ENCODE data around the gene MS4A6A. TPM values are rescaled to one million over a fixed set of nuclear protein-coding genes. Genes with fewer than 3 reads are reported as not detected.

The MS4A6A gene
- total and polyA plus RNA-seq, 2 donors (not counting 1 experiment from before 2014, with no cell fraction given), result not detected

- H3K9ac ChIP-seq (ENCODE audit: insufficient read depth, low read length), result no peak overlapping the region
- no peaks in the 10 kb centered on the region for H4K20me1 ChIP-seq (ENCODE audit: control insufficient read depth, extremely low read depth, insufficient read depth, low read length)
- DNase-seq (ENCODE audit: low read depth in 2 of 2), result no peak
- no peak overlapping the region for H3K4me3 ChIP-seq (replicated peaks in 1 of 4; ENCODE audit: control extremely low read depth in 1 of 4, insufficient read depth in 1 of 4, low read depth in 3 of 4, low read length in 4 of 4)
- H2AFZ ChIP-seq (ENCODE audit: low read length), result no peak overlapping the region
- H3K9me3 ChIP-seq (ENCODE audit: control insufficient read depth, insufficient read depth, low read depth, low read length), result no peaks in the 10 kb centered on the region
- no peaks in the 10 kb centered on the region for H3K79me2 ChIP-seq (ENCODE audit: control insufficient read depth, insufficient read depth, low read length)
- no peak overlapping the region for H3K4me2 ChIP-seq (ENCODE audit: extremely low read depth, insufficient read depth, low read length)
- TF ChIP-seq EZH2 (IDR thresholded peaks at IDR 0.05; ENCODE audit: low read length, missing control alignments), result no peak
- TF ChIP-seq CTCF (conservative IDR thresholded peaks at IDR 0.05 in 1 of 2, IDR thresholded peaks at IDR 0.05 in 1 of 2; ENCODE audit: low read depth in 1 of 2, low read length in 2 of 2), result no peak
- no peak overlapping the region for H3K27ac ChIP-seq (ENCODE audit: insufficient read depth, low read length)
- H3K27me3 ChIP-seq (ENCODE audit: control insufficient read depth, insufficient read depth, low read length), result no peaks in the 10 kb centered on the region
- no peaks in the 10 kb centered on the region for H3K36me3 ChIP-seq (ENCODE audit: control insufficient read depth, insufficient read depth, low read length)
- no peaks in the 10 kb centered on the region for H3K4me1 ChIP-seq (ENCODE audit: control insufficient read depth, extremely low read depth, insufficient read depth, low read length)
Observed at GRCh38 chr11:60168306-60168705, 14.6 kb downstream of the MS4A6A start.

- Histone ChIP-seq H3K4me3 (replicated peaks in 1 of 4; ENCODE audit: control extremely low read depth in 1 of 4, insufficient read depth in 1 of 4, low read depth in 3 of 4, low read length in 4 of 4) (no peak overlapping the region), H3K4me2 (ENCODE audit: extremely low read depth, insufficient read depth, low read length) (no peak overlapping the region), H3K36me3 (ENCODE audit: control insufficient read depth, insufficient read depth, low read length) (no peaks in the 10 kb centered on the region), H3K4me1 (ENCODE audit: control insufficient read depth, extremely low read depth, insufficient read depth, low read length) (no peaks in the 10 kb centered on the region), H3K9ac (ENCODE audit: insufficient read depth, low read length) (no peak overlapping the region), H3K9me3 (ENCODE audit: control insufficient read depth, insufficient read depth, low read depth, low read length) (no peaks in the 10 kb centered on the region), H3K27ac (ENCODE audit: insufficient read depth, low read length) (no peak overlapping the region), H3K79me2 (ENCODE audit: control insufficient read depth, insufficient read depth, low read length) (no peaks in the 10 kb centered on the region), H4K20me1 (ENCODE audit: control insufficient read depth, extremely low read depth, insufficient read depth, low read length) (no peaks in the 10 kb centered on the region), H2AFZ (ENCODE audit: low read length) (no peak overlapping the region), H3K27me3 (ENCODE audit: control insufficient read depth, insufficient read depth, low read length) (no peaks in the 10 kb centered on the region)
- TF ChIP-seq CTCF (conservative IDR thresholded peaks at IDR 0.05 in 1 of 2, IDR thresholded peaks at IDR 0.05 in 1 of 2; ENCODE audit: low read depth in 1 of 2, low read length in 2 of 2) (no peak), EZH2 (IDR thresholded peaks at IDR 0.05; ENCODE audit: low read length, missing control alignments) (no peak)
- no peak for DNase-seq (ENCODE audit: low read depth in 2 of 2)
Observed at GRCh38 chr11:60165951-60166350, 16.9 kb downstream of the MS4A6A start.

- Histone ChIP-seq H3K36me3 (ENCODE audit: control insufficient read depth, insufficient read depth, low read length) (no peaks in the 10 kb centered on the region), H3K79me2 (ENCODE audit: control insufficient read depth, insufficient read depth, low read length) (no peaks in the 10 kb centered on the region), H3K9ac (ENCODE audit: insufficient read depth, low read length) (no peak overlapping the region), H3K4me3 (replicated peaks in 1 of 4; ENCODE audit: control extremely low read depth in 1 of 4, insufficient read depth in 1 of 4, low read depth in 3 of 4, low read length in 4 of 4) (no peak overlapping the region), H3K4me2 (ENCODE audit: extremely low read depth, insufficient read depth, low read length) (no peak overlapping the region), H3K27me3 (ENCODE audit: control insufficient read depth, insufficient read depth, low read length) (no peaks in the 10 kb centered on the region), H3K27ac (ENCODE audit: insufficient read depth, low read length) (no peak overlapping the region), H2AFZ (ENCODE audit: low read length) (no peak overlapping the region), H3K9me3 (ENCODE audit: control insufficient read depth, insufficient read depth, low read depth, low read length) (no peaks in the 10 kb centered on the region), H3K4me1 (ENCODE audit: control insufficient read depth, extremely low read depth, insufficient read depth, low read length) (no peaks in the 10 kb centered on the region), H4K20me1 (ENCODE audit: control insufficient read depth, extremely low read depth, insufficient read depth, low read length) (no peaks in the 10 kb centered on the region)
- TF ChIP-seq EZH2 (IDR thresholded peaks at IDR 0.05; ENCODE audit: low read length, missing control alignments) (no peak), CTCF (conservative IDR thresholded peaks at IDR 0.05 in 1 of 2, IDR thresholded peaks at IDR 0.05 in 1 of 2; ENCODE audit: low read depth in 1 of 2, low read length in 2 of 2) (no peak)
- no peak for DNase-seq (ENCODE audit: low read depth in 2 of 2)
Observed at GRCh38 chr11:60165538-60165937, 17.3 kb downstream of the MS4A6A start.
